ENCODE measurements around the gene CTCFL.

CTCFL gene

GRCh38 chr20:57465486-57465885 lies 59.5 kb downstream of the CTCFL start:
- no peak overlapping the region for H3K4me3 ChIP-seq (ENCODE audit: low read depth, low read length)
- DNase-seq (ENCODE audit: low read depth): no peak
- no peak for TF ChIP-seq CTCF (IDR thresholded peaks at IDR 0.05; ENCODE audit: low read depth, low read length, missing control alignments)

GRCh38 chr20:57464642-57465211 lies 60.2 kb downstream of the CTCFL start:
- no peak for DNase-seq (ENCODE audit: low read depth)
- TF ChIP-seq CTCF (IDR thresholded peaks at IDR 0.05; ENCODE audit: low read depth, low read length, missing control alignments): peak; percentile 60
- H3K4me3 ChIP-seq (ENCODE audit: low read depth, low read length): no peak overlapping the region

- TF ChIP-seq CTCF (IDR thresholded peaks at IDR 0.05; ENCODE audit: low read depth, low read length, missing control alignments): no peak
- H3K4me3 ChIP-seq (ENCODE audit: low read depth, low read length): no peak overlapping the region
- DNase-seq (ENCODE audit: low read depth): no peak
These were observed 62.2 kb downstream of the CTCFL start for GRCh38 chr20:57462781-57463180.

GRCh38 chr20:57461726-57462125 lies 63.2 kb downstream of the CTCFL start:
- no peak overlapping the region for H3K4me3 ChIP-seq (ENCODE audit: low read depth, low read length)
- DNase-seq (ENCODE audit: low read depth): no peak
- no peak for TF ChIP-seq CTCF (IDR thresholded peaks at IDR 0.05; ENCODE audit: low read depth, low read length, missing control alignments)

- no peak overlapping the region for H3K4me3 ChIP-seq (ENCODE audit: low read depth, low read length)
- no peak for DNase-seq (ENCODE audit: low read depth)
- TF ChIP-seq CTCF (IDR thresholded peaks at IDR 0.05; ENCODE audit: low read depth, low read length, missing control alignments): no peak
These were observed 64.0 kb downstream of the CTCFL start for GRCh38 chr20:57460781-57461465.

GRCh38 chr20:57459897-57460296 lies 65.0 kb downstream of the CTCFL start:
- H3K4me3 ChIP-seq (ENCODE audit: low read depth, low read length): no peak overlapping the region
- DNase-seq (ENCODE audit: low read depth): no peak
- TF ChIP-seq CTCF (IDR thresholded peaks at IDR 0.05; ENCODE audit: low read depth, low read length, missing control alignments): no peak

- DNase-seq (ENCODE audit: low read depth): no peak
- H3K4me3 ChIP-seq (ENCODE audit: low read depth, low read length): no peak overlapping the region
- no peak for TF ChIP-seq CTCF (IDR thresholded peaks at IDR 0.05; ENCODE audit: low read depth, low read length, missing control alignments)
These were observed 65.7 kb downstream of the CTCFL start for GRCh38 chr20:57459278-57459677.

Data from GM12864 (cell line).